ENCODE results near the gene TBC1D14. TPM values are rescaled to one million over a fixed set of nuclear protein-coding genes. Genes with fewer than 3 reads are reported as not detected.
"Not testable (repeated sequence)": the region's sequence is repeated elsewhere in the genome, so short reads cannot be mapped to it uniquely, and the experiment has no call there.

The TBC1D14 gene
- total RNA-seq, 1 donor, result 35.4 TPM

DNA sequence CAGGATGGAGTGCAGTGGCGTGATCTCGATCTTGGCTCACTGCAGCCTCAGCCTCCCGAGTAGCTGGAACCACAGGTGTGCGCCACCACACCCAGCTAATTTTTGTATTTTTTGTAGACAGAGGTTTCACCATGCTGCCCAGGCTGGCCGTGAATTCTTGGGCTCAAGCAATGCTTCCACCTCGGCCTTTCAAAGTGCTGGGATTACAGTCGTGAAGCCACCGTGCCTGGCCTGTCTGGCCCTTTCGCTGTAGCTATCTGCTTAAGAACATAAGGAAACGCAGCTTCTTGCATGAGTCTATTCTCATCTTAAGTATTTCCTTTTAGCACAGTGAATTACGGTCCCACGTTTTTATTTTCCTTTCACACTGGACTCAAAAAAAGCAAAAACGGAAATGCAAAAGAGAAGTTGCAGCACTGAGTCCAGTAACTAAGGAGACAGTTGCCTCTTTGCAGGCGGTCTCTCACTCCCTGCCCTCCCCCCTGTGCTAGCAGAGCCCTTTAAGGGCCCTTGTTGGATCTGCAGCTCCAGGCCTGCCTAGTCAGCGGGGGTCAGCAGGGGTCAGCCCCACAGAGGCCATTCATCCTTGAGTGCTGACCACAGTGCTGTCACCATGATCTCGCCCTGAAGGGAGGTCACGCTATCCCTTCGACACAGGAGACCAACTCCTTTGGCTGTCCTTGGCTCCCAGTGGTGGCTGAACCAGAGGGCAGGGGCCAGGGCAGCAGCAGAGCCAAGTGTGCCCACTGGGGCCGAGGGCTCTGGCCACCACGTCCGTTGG lies 21.8 kb upstream of the TBC1D14 start:
- H3K4me1 ChIP-seq (ENCODE audit: insufficient read depth, low read length), result peaks cover 73% of the 10 kb centered on the region
- H3K4me3 ChIP-seq (ENCODE audit: low read length), result no peak overlapping the region
- no peaks in the 10 kb centered on the region for H3K9me3 ChIP-seq (ENCODE audit: low read depth, low read length)

DNA sequence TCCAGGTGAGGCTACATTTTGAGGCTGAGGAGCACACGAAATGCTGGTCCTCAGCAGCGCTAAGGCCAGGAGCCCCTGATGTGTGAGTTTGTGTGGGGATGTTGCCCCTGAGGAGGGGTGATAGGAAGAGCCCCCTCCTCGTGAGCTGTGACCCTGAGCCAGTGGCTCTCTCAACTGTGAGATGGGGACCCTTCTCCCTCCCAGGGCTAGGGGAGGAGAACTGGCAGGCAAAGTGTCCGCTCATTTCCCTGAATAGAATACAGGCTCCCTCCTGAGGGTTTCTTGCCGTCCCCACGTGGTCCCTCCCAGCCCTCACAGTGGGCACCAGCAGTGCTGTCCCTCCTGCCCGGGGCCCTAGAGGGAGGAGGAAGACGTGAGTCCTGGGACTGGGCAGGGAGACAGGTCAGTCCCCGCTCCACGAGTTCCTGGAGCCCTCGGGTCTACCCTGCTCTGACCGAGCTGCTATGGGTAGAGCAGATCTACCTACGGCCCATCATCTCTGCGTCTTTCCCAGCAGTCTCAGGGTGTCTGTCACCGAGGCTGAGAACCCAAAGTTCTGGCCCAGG lies 21.0 kb upstream of the TBC1D14 start:
- peaks cover 81% of the 10 kb centered on the region for H3K4me1 ChIP-seq (ENCODE audit: insufficient read depth, low read length)
- H3K9me3 ChIP-seq (ENCODE audit: low read depth, low read length), result no peaks in the 10 kb centered on the region
- H3K27me3 ChIP-seq (ENCODE audit: insufficient read depth, low read length), result no peaks in the 10 kb centered on the region
- H3K4me3 ChIP-seq (ENCODE audit: low read length), result no peak overlapping the region

More for the DNA sequence above, 21.8 kb upstream of the TBC1D14 start:
- no peaks in the 10 kb centered on the region for H3K27me3 ChIP-seq (ENCODE audit: insufficient read depth, low read length)

DNA sequence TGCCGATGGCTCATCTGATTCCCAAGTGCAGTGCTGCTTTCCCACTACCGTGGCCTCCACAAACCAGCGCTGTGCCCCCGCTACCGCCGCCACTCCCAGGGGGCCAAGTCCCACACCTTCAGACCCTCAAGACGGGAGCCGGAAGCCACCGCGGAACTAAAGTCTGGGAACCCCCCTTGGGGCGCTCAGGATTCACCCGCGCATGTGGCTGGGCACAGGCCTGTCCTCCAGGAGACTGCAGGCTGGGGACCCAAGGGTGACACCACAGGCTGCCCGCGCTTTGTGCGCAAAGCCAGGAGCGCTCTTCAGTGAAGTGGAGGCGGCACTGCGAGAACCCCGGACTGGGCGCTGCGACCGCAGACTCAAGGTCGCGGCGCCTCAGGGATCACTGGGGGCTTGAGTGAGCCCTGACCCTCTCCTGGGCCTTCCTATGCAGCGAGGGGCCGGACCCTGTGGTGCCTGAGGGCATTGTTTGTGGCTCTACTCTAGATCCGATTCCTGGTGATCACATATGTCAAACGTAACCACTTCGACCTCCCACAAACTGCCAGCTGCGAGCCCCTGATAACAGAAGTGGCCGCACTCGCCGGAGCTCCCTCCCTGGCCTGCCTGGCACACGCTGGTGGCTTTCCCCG lies 20.4 kb upstream of the TBC1D14 start:
- Histone ChIP-seq H3K27me3 (ENCODE audit: insufficient read depth, low read length) (no peaks in the 10 kb centered on the region), H3K4me1 (ENCODE audit: insufficient read depth, low read length) (peaks cover 88% of the 10 kb centered on the region), H3K4me3 (ENCODE audit: low read length) (no peak overlapping the region), H3K9me3 (ENCODE audit: low read depth, low read length) (no peaks in the 10 kb centered on the region)

DNA sequence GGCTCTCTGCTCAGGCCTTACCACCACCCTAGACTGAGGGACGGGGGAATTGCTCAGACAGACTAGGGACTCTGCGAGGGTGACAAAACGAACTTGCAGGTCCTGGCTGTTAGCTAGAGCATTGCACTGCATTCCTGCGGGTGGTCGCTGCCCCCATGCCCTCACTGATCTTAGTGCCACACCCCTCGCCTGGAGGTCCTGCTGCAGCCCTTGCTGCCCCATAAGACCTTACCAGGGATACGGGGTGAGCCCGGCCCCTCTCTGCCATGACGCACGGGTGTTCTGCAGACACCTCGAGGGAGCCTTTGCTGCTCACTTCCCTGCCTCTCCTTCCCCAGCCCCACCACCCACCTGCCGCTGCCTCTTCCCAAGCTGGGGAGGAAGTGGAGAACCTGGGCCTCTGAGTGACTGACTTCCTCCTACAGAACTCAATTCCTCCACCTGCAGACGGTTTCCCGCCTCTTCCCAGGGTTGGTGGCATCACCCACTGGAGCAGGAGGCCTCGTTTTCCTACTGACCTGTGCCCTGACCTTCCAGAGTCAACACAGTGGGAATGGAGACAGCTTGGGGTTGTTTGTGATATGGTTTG lies 19.8 kb upstream of the TBC1D14 start:
- no peaks in the 10 kb centered on the region for H3K9me3 ChIP-seq (ENCODE audit: low read depth, low read length)
- no peak overlapping the region for H3K4me3 ChIP-seq (ENCODE audit: low read length)
- no peaks in the 10 kb centered on the region for H3K27me3 ChIP-seq (ENCODE audit: insufficient read depth, low read length)
- peaks cover 90% of the 10 kb centered on the region for H3K4me1 ChIP-seq (ENCODE audit: insufficient read depth, low read length)

DNA sequence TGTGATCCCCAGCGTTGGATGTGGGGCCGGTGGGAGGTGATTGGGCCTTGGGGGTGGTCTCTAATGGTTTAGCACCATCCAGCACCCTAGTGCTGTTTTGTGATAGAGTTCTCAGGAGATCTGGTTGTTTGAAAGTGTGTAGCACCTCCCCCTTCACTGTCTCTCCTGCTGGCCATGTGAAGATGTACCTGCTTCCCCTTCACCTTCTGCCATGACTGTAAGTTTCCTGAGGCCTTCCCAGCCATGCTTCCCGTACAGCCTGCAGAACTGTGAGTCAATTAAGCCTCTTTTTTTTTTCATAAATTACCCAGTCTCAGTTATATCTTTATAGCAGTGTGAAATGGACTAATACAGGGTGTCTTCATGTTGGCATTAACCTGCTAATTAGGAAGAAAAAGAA lies 19.3 kb upstream of the TBC1D14 start:
- Histone ChIP-seq H3K9me3 (ENCODE audit: low read depth, low read length) (no peaks in the 10 kb centered on the region), H3K4me1 (ENCODE audit: insufficient read depth, low read length) (peaks cover 88% of the 10 kb centered on the region), H3K27me3 (ENCODE audit: insufficient read depth, low read length) (no peaks in the 10 kb centered on the region), H3K4me3 (ENCODE audit: low read length) (no peak overlapping the region)

DNA sequence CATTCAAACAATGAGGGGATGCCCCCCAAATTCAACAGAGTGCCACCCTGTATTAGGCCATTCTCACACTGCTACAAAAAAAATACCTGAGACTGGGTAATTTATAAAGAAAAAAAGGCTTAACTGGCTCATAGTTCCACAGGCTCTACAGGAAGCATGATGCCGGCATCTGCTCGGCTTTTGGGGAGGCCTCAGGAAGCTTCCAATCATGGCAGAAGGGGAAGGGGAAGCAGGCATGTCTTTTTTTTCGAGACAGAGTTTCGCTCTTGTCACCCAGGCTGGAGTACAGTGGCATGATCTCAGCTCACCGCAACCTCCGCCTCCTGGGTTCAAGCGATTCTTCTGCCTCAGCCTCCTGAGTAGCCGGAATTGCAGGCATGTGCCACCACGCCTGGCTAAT lies 18.7 kb upstream of the TBC1D14 start:
- not testable (repeated sequence) for H3K27me3 ChIP-seq (ENCODE audit: insufficient read depth, low read length); H3K9me3 ChIP-seq (ENCODE audit: low read depth, low read length); H3K4me3 ChIP-seq (ENCODE audit: low read length)
- peaks cover 82% of the 10 kb centered on the region for H3K4me1 ChIP-seq (ENCODE audit: insufficient read depth, low read length)

DNA sequence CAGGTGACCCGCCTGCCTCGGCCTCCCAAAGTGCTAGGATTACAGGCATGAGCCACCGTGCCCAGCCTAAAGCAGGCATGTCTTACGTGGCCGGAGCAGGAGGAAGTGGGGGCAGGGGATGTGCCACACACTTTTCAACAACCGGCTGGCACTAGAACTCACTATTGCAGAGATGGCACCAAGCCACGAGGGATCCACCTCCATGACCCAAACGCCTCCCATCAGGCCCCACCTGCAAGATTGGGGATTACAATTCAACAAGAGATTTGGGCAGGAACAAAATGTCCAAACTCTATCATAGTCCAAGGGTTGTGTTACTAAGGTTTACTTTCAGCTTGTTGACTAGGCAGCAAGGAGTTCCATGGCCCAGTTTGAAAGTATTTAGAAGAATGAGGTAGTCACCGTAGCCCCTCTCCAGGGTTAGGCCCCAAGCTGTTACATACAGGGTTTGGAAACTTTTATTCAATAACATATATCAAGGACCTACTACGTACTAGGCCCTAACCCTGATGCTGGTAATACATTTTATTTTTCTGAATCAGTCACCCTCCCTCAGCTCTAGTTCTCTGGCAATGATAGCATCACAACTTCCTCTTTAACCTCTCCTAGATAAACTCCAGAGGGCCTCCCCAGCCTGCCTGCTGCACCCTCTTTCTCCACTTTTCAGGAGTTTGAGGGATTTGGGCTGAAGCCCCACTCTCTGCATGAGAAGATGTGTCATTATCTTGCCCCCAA lies 18.0 kb upstream of the TBC1D14 start:
- Histone ChIP-seq H3K27me3 (ENCODE audit: insufficient read depth, low read length) (no peaks in the 10 kb centered on the region), H3K4me3 (ENCODE audit: low read length) (no peak overlapping the region), H3K9me3 (ENCODE audit: low read depth, low read length) (no peaks in the 10 kb centered on the region), H3K4me1 (ENCODE audit: insufficient read depth, low read length) (peaks cover 76% of the 10 kb centered on the region)

DNA sequence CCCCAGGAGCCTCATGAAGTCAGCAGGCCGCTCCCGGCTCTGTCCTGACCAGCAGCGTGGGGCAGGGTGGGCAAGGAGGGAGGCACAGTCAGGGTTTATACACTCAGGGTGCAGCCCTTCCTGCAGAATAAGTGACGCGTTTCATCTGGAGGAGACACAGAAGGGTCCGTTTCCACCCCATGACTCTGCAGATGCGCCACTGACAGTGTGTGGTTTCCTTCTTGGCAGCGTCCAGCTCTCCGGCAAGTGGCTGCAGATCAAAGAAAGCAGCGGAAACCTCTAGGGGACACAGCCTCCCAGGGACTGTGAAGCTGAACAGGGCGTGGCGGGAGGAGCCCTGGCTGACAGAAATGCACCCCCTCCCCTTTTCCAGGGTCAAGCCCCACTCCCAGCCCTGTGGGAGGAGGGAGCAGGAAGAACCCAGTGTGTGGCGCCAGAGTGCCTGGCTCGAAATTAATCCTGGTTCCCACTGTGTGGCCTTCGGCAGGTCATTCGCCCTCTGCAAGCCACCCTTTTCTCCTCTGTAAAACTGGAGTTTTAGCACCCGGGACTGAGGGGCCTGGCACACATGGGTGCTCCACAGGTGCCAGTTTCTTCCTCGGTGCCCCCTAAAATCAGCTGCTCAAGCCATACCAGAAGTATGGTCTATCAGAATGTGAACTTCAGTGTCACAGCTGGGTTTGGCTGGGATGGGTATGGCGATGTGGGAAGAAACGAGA lies 17.3 kb upstream of the TBC1D14 start:
- H3K9me3 ChIP-seq (ENCODE audit: low read depth, low read length), result no peaks in the 10 kb centered on the region
- no peak overlapping the region for H3K4me3 ChIP-seq (ENCODE audit: low read length)
- H3K27me3 ChIP-seq (ENCODE audit: insufficient read depth, low read length), result no peaks in the 10 kb centered on the region
- H3K4me1 ChIP-seq (ENCODE audit: insufficient read depth, low read length), result peaks cover 69% of the 10 kb centered on the region

DNA sequence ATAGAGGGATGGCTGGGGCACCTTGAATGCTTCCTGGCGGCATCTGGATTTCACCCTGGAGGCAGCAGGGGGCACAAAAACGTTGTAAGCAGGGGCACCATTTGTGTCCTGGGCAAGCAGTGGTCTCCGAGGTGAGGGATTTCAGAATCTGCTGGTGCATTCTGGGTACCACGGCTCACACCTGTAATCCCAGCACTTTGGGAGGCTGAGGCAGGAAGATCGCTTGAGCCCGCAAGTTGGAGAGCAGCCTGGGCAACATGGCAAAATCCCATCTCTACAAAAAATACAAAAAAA lies 16.8 kb upstream of the TBC1D14 start:
- Histone ChIP-seq H3K9me3 (ENCODE audit: low read depth, low read length) (no peaks in the 10 kb centered on the region), H3K4me3 (ENCODE audit: low read length) (no peak overlapping the region), H3K4me1 (ENCODE audit: insufficient read depth, low read length) (peaks cover 64% of the 10 kb centered on the region), H3K27me3 (ENCODE audit: insufficient read depth, low read length) (no peaks in the 10 kb centered on the region)

DNA sequence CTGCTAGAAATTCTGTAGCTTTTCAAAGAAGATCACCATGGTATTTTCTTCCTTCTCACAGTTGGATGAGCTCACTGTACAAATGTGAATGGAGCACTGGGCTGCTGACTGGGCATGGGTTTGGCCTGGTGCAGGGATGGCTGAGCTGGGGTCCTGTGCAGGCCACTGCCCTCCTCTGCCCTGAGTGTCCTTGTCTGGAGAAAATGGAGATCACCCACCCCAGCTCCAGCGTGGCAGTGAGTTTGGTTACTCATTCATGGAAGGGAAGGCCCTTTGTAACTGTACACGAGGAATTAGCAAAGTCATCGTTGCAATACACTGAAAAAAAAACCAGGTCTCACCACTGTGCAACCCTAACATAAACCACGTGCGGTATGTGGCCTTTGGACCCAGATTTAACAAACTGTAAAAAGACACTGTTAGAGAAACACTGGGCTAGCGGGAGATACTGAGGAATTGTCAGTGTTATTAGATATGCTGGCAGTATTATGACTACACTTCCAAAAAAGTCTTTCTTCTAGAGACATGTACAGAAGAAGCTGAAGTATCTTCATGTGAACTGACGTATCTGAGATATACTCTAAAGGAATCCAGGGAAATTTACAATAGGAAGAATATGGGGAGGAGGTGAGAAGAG lies 16.1 kb upstream of the TBC1D14 start:
- peaks cover 57% of the 10 kb centered on the region for H3K4me1 ChIP-seq (ENCODE audit: insufficient read depth, low read length)
- no peaks in the 10 kb centered on the region for H3K9me3 ChIP-seq (ENCODE audit: low read depth, low read length)

DNA sequence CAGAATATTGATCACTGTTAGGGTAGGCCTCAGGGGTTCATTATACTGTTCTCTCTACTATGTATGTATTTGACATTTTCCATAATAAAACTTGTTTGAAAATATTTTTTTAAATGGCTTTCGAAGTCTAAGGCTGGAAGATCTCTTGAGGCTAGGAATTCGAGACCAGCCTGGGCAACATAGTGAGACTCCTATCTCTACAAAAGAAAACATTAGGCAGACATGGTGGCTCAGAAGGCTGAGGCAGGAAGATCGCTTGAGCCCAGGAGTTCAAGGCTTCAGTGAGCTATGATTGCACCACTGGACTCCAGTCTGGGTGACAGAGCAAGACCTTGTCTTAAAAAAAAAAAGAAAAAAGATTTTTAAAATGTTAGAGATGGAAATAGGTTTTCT lies 15.5 kb upstream of the TBC1D14 start:
- H3K9me3 ChIP-seq (ENCODE audit: low read depth, low read length), result no peaks in the 10 kb centered on the region
- no peaks in the 10 kb centered on the region for H3K27me3 ChIP-seq (ENCODE audit: insufficient read depth, low read length)
- H3K4me1 ChIP-seq (ENCODE audit: insufficient read depth, low read length), result peaks cover 57% of the 10 kb centered on the region
- no peak overlapping the region for H3K4me3 ChIP-seq (ENCODE audit: low read length)

More for the DNA sequence above, 16.1 kb upstream of the TBC1D14 start:
- Histone ChIP-seq H3K4me3 (ENCODE audit: low read length) (no peak overlapping the region), H3K27me3 (ENCODE audit: insufficient read depth, low read length) (no peaks in the 10 kb centered on the region)

DNA sequence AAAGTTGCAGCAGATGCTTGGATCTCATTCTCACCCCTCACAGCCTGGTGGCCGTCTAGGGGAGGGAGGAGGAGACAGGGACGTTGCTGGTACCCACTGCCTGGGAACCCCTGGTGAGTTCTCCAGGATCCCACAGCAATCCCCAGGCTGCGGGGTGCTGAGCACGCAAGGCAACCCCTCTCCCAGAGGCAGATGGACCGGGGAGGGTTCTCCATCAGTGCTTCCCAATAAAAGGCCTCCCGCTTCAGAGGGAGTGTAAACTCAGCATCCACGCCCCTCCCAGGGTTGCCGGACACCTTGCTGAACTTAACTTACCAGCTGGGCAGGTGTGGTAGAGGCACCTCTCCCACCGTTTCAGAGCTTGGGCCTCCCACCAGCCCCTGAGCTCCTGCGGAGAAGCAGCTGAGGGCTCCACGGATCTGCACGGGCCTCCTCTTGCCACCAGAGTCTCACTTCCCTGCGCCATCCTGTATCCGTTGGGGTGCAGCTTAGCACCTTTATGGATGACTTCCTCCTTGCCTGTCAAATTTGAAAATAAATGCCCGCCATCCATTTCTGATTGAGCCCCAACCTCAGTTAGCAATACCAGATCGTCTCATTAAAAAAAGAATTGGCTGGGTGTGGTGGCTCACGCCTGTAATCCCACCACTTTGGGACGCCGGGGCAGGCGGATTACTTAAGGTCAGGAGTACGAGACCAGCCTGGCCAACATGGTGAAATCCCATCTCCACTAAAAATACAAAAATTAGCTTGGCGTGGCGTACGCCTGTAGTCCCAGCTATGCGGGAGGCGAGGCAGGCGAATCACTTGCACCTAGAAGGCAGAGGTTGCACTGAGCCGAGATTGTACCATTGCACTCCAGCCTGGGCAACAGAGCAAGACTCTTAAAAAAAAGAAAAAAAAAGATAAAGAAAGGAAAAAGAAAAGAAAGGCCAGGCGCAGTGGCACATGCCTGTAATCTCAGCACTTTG lies 14.8 kb upstream of the TBC1D14 start:
- H3K4me1 ChIP-seq (ENCODE audit: insufficient read depth, low read length), result peaks cover 59% of the 10 kb centered on the region
- no peaks in the 10 kb centered on the region for H3K27me3 ChIP-seq (ENCODE audit: insufficient read depth, low read length)
- H3K9me3 ChIP-seq (ENCODE audit: low read depth, low read length), result no peaks in the 10 kb centered on the region
- H3K4me3 ChIP-seq (ENCODE audit: low read length), result no peak overlapping the region

DNA sequence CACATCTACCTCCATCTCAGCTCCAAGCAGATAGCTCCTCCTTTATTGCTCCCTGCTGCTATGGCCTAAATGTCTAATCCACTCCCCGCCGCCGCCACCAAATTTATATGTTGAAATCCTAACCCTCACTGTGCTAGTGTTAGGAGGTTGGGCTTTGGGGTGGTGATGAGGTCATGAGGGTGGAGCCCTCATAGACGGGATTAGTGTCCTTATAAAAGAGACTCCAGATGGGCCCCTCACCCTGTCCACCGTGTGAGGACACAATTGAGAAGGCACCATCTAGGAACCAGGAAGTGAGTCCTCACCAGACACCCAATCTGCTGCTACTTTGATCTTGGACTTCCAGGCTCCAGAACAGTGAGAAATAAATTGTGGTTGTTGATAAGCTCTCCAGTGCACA lies 13.6 kb upstream of the TBC1D14 start:
- no peaks in the 10 kb centered on the region for H3K9me3 ChIP-seq (ENCODE audit: low read depth, low read length)
- H3K4me1 ChIP-seq (ENCODE audit: insufficient read depth, low read length), result peaks cover 56% of the 10 kb centered on the region
- H3K4me3 ChIP-seq (ENCODE audit: low read length), result no peak overlapping the region
- no peaks in the 10 kb centered on the region for H3K27me3 ChIP-seq (ENCODE audit: insufficient read depth, low read length)

All from mononuclear cell (primary cell).